Subcutaneous adipose tissue (tissue), 4 donors: ENCODE data around the gene HLF. TPM values are rescaled to one million over a fixed set of nuclear protein-coding genes. Genes with fewer than 3 reads are reported as not detected.

Experiments used
- CTCF ChIP-seq: fragments of 450-650 bp; IDR thresholded peaks from one replicate; pipeline ENCODE4 v1.5.1; 2016; ENCODE audit warnings: low read depth, mild to moderate bottlenecking, control low read depth, antibody characterized with exemption, moderate library complexity
- total RNA-seq, 4 donors: library from RNA; depleted of rRNA; stranded (reverse); fragments of >200 nt; gene quantifications; one replicate each; pipeline ENCODE4 v1.1.0, GENCODE V29; 2016

The HLF gene
- total RNA-seq, result 10 to 100 TPM in 2 of 4 donors, 1 to 10 TPM in 2; 8.5 to 23.4 (median 11.5) TPM

- no peak for TF ChIP-seq CTCF
These were observed at the start of gene HLF for GRCh38 chr17:55264645-55265298. Gene HLF (plus strand): TSS chr17:55264960. CDS start chr17:55265485, 525 bp downstream.

- no peak for TF ChIP-seq CTCF
These were observed 49.0 kb upstream of the HLF start for GRCh38 chr17:55215711-55216110.

GRCh38 chr17:55216888-55217287 is 47.9 kb upstream of the HLF start:
- TF ChIP-seq CTCF, result no peak

- TF ChIP-seq CTCF, result no peak
These were observed 45.3 kb upstream of the HLF start for GRCh38 chr17:55219459-55219858.

GRCh38 chr17:55219934-55220333 is 44.8 kb upstream of the HLF start:
- no peak for TF ChIP-seq CTCF

GRCh38 chr17:55223524-55223923 is 41.2 kb upstream of the HLF start:
- TF ChIP-seq CTCF, result no peak

- no peak for TF ChIP-seq CTCF
These were observed 40.0 kb upstream of the HLF start for GRCh38 chr17:55224746-55225145.
